ENCODE data around the gene NIPBL. TPM values are rescaled to one million over a fixed set of nuclear protein-coding genes. Genes with fewer than 3 reads are reported as not detected.

The NIPBL gene
- total RNA-seq, 1 experiment from 2014 or later, result 45.1 TPM

GRCh38 chr5:36944024-36944423 is 67.5 kb downstream of the NIPBL start:
- Histone ChIP-seq H3K4me2 (ENCODE audit: low read length) (no peak overlapping the region), H3K27me3 (ENCODE audit: insufficient read depth, low read length) (no peaks in the 10 kb centered on the region), H3K36me3 (ENCODE audit: control insufficient read depth in 1 of 2, insufficient read depth in 2 of 2, low read length in 2 of 2) (no peaks in the 10 kb centered on the region), H3K9ac (ENCODE audit: low read length) (no peak overlapping the region), H3K79me2 (ENCODE audit: insufficient read depth, low read length) (peaks cover 78% of the 10 kb centered on the region), H3K9me3 (ENCODE audit: control insufficient read depth in 1 of 2, insufficient read depth in 1 of 2, low read depth in 1 of 2, low read length in 2 of 2) (no peaks in the 10 kb centered on the region), H4K20me1 (ENCODE audit: insufficient read depth) (peaks cover 21% of the 10 kb centered on the region; the same call in 1 of the 2 replicates), H3K4me3 (replicated peaks in 1 of 2; ENCODE audit: low read depth in 1 of 2, low read length in 2 of 2) (no peak overlapping the region), H2AFZ (ENCODE audit: low read depth, low read length, poor library complexity, severe bottlenecking) (no peak overlapping the region), H3K9me2 (ENCODE audit: insufficient read depth) (no peaks in the 10 kb centered on the region), H3K27ac (ENCODE audit: low read depth, low read length) (no peak overlapping the region), H3K4me1 (ENCODE audit: control insufficient read depth in 1 of 2, insufficient read depth in 2 of 2, low read length in 2 of 2) (peaks cover 4 to 6% of the 10 kb centered on the region in 2 experiments; a peak in 3 of 4 replicates)
- CTCF ChIA-PET, result interaction anchor here (0.6 to 1.0 kb wide), 9 partner anchors 12 to 210 kb away, joined by 3 to 7 read pairs (median 4); no protein-coding TSS in a partner anchor
- ATAC-seq, result no peak
- intact Hi-C loops (cut with micrococcal nuclease), result loop anchor here (5.0 kb wide), 1 partner anchor 67 kb away; the partner anchor contains the start of gene NIPBL
- no TSS peak for BruUV-seq (replicated peaks)
- POLR2A ChIA-PET, result no interaction called here
- no peak for DNase-seq (ENCODE audit: low read depth, low spot score)
- TF ChIP-seq CEBPB (IDR thresholded peaks at IDR 0.05; ENCODE audit: low read depth) (no peak), ZFX (IDR thresholded peaks at IDR 0.05) (no peak), RAD21 (IDR thresholded peaks at IDR 0.05; ENCODE audit: low read depth) (no peak), MAX (IDR thresholded peaks at IDR 0.05) (no peak), EZH2 (IDR thresholded peaks at IDR 0.05) (no peak), CBX3 (IDR thresholded peaks at IDR 0.05; ENCODE audit: low read depth) (no peak), JUND (IDR thresholded peaks at IDR 0.05) (no peak), CTCF (IDR thresholded peaks at IDR 0.05 in 2 of 3, conservative IDR thresholded peaks at IDR 0.05 in 1 of 3; ENCODE audit: borderline replicate concordance in 1 of 3, insufficient read depth in 1 of 3, low read depth in 2 of 3, low read length in 2 of 3) (no peak), YY1 (IDR thresholded peaks at IDR 0.05; ENCODE audit: extremely low read depth, insufficient replicate concordance, low read depth, low read length) (no peak), POLR2AphosphoS5 (IDR thresholded peaks at IDR 0.05; ENCODE audit: low read depth, low read length) (no peak), ZBTB33 (IDR thresholded peaks at IDR 0.05; ENCODE audit: extremely low read depth, insufficient replicate concordance, low read length) (no peak), ZNF274 (IDR thresholded peaks at IDR 0.05; ENCODE audit: low read depth, low read length) (no peak), REST (IDR thresholded peaks at IDR 0.05; ENCODE audit: low read depth) (no peak), ELF1 (IDR thresholded peaks at IDR 0.05; ENCODE audit: borderline replicate concordance, low read depth) (no peak), EGR1 (IDR thresholded peaks at IDR 0.05; ENCODE audit: low read depth) (no peak), EZH2phosphoT487 (IDR thresholded peaks at IDR 0.05; ENCODE audit: borderline replicate concordance) (no peak), POLR2A (IDR thresholded peaks at IDR 0.05; ENCODE audit: borderline replicate concordance, extremely low read depth, insufficient read depth, insufficient read length) (no peak), TCF7L2 (IDR thresholded peaks at IDR 0.05; ENCODE audit: borderline replicate concordance, extremely low read depth, insufficient read depth, insufficient read length) (no peak)
- TF ChIP-seq, protein P1, sequence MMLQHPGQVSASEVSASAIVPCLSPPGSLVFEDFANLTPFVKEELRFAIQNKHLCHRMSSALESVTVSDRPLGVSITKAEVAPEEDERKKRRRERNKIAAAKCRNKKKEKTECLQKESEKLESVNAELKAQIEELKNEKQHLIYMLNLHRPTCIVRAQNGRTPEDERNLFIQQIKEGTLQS (IDR thresholded peaks at IDR 0.05), result no peak
- RAD21 ChIA-PET (ENCODE audit: low non-redundant PET in 1 of 2, low total read pairs in 2 of 2, uncharacterized antibody in 2 of 2, unreplicated experiment in 2 of 2), result no interaction called here
